HL-60 (cell line): ENCODE data around the gene C14orf180.

Experiments used
- DNase-seq, 2 experiments: peaks; one replicate each; pipeline ENCODE4 v3.0.0-alpha.2; 2010 to 2020; ENCODE audit warnings: low read depth in 1 of 2, low spot score in 1 of 2
- H3K27ac ChIP-seq: fragments of 250-450 bp; sonication (Bioruptor Pico); replicated peaks from 2 replicates; pipeline ENCODE4 v1.5.1; 2020; ENCODE audit warnings: mild to moderate bottlenecking, moderate library complexity
- H3K27me3 ChIP-seq: fragments of 250-450 bp; sonication (Bioruptor Pico); 2 replicates; pipeline ENCODE4 v1.5.1; 2021; ENCODE audit warnings: mild to moderate bottlenecking, moderate library complexity; ENCODE audit not compliant: insufficient read depth, poor library complexity, severe bottlenecking
- H3K4me3 ChIP-seq: replicated peaks from 2 replicates; pipeline ENCODE4 v1.5.1; 2011; ENCODE audit warnings: mild to moderate bottlenecking, control low read depth, low read length; ENCODE audit not compliant: insufficient read depth
- CTCF ChIP-seq: IDR thresholded peaks from one replicate; pipeline ENCODE4 v1.5.1; 2011; ENCODE audit warnings: low read length, control low read depth, inconsistent platforms; ENCODE audit not compliant: insufficient read depth
- GABPA ChIP-seq: IDR thresholded peaks from 2 replicates; pipeline ENCODE4 v1.6.1; 2012; ENCODE audit warnings: low read depth
- POLR2AphosphoS5 ChIP-seq: IDR thresholded peaks from 2 replicates; pipeline ENCODE4 v1.6.1; 2012; ENCODE audit warnings: low read depth
- REST ChIP-seq: IDR thresholded peaks from 2 replicates; pipeline ENCODE4 v1.6.1; 2012; ENCODE audit warnings: low read depth; ENCODE audit not compliant: insufficient replicate concordance
- SPI1 ChIP-seq: IDR thresholded peaks from 2 replicates; pipeline ENCODE4 v1.6.1; 2012; ENCODE audit warnings: low read depth, mild to moderate bottlenecking, borderline replicate concordance

The C14orf180 gene

GRCh38 chr14:104532191-104532555 lies 47.4 kb upstream of the C14orf180 start:
- Histone ChIP-seq H3K4me3 (no peak overlapping the region), H3K27ac (no peak overlapping the region), H3K27me3 (no peaks in the 10 kb centered on the region)
- TF ChIP-seq POLR2AphosphoS5 (no peak), REST (no peak), GABPA (no peak), SPI1 (no peak), CTCF (no peak)
- no peak for DNase-seq

GRCh38 chr14:104534036-104534435 lies 45.5 kb upstream of the C14orf180 start:
- H3K27ac ChIP-seq = no peak overlapping the region
- TF ChIP-seq REST (no peak), SPI1 (no peak), POLR2AphosphoS5 (no peak), CTCF (no peak), GABPA (no peak)
- H3K4me3 ChIP-seq = no peak overlapping the region
- H3K27me3 ChIP-seq = no peaks in the 10 kb centered on the region
- no peak for DNase-seq

GRCh38 chr14:104536942-104537612 lies 42.5 kb upstream of the C14orf180 start:
- H3K27me3 ChIP-seq = peaks cover 4% of the 10 kb centered on the region
- H3K27ac ChIP-seq = no peak overlapping the region
- H3K4me3 ChIP-seq = no peak overlapping the region
- TF ChIP-seq REST (no peak), GABPA (no peak), SPI1 (no peak), POLR2AphosphoS5 (no peak), CTCF (no peak)
- DNase-seq = no peak
